HG03039 (cell line): ENCODE data around the gene CABLES2.

Experiments
- ATAC-seq: cut with Tn5 transposase; IDR thresholded peaks from one replicate; pipeline ENCODE4 v1.9.1; 2021; ENCODE audit warnings: mild to moderate bottlenecking, moderate library complexity; ENCODE audit not compliant: unreplicated experiment

Gene CABLES2

DNA sequence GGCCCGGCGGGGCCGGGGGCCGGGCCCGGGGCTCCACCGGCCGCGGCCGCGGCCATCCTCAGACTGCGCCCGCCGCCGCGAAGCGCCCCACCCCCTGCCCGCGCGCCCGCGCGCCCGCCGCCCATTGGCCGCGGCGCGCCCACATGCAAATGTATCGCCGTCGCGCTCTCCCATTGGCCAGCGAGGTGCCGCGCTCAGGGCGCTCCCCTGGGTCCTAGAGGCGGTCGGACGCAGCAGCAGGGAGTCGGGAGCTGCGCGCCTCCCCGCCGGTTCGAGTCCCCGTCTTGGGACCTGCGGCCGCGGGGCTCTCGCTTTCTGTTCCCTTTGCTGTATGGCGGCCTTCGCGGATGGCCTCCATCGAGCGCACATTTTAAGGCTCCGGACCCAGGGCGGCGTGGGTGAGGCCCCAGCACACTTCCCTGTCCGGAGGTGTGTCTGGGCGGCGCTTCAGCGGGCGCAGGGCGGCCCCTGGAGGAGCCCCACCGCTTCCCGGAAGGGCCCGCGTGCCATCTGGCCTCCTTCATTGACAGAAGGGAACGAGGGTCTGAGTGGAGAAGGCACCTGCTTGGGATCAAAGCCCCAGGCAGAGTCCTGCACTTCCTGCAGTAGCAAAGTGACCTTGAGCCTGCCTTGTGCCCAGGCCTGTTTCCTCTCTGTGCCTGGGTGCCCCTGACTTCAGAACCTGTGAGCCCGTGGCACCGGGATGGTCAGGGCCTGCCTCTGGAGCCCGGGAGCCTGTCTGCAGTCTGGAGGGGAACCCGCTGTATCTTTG is at the start of gene CABLES2:
Gene CABLES2, minus strand, starts transcription at position 65 of the 772 bp plus-strand sequence. Its CDS starts 9 bp downstream, at position 56.
- peak; percentile 80 for ATAC-seq

- ATAC-seq: no peak
These were observed 48.8 kb upstream of the CABLES2 start for GRCh38 chr20:62455929-62456328.

GRCh38 chr20:62454904-62455636 is 48.0 kb upstream of the CABLES2 start:
- ATAC-seq: no peak

GRCh38 chr20:62453186-62453808 is 46.2 kb upstream of the CABLES2 start:
- ATAC-seq: no peak

GRCh38 chr20:62452475-62453095 is 45.5 kb upstream of the CABLES2 start:
- ATAC-seq: no peak

DNA sequence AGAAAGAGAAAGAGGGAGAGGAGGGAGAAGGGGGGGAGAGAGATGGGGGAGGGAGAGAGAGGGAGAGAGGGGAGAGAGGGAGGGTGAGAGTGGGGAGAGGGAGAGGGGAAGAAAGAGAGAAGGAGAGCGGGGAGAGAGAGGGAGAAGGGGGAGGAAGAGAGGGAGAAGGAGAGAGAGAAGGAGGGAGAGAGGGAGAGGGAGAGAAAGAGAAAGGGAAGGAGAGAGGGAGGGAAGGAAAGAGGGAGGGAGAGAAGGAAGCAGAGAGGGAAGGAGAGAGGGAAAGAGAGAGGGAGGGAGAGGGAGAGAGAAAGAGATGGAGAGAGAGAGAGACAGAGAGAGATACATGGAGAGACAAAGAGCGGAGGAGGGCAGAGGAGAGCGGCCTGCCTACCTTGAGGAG is 44.9 kb upstream of the CABLES2 start:
- ATAC-seq: no peak

GRCh38 chr20:62451156-62451767 is 44.2 kb upstream of the CABLES2 start:
- no peak for ATAC-seq

- no peak for ATAC-seq
These were observed 43.0 kb upstream of the CABLES2 start for GRCh38 chr20:62449951-62450691.

DNA sequence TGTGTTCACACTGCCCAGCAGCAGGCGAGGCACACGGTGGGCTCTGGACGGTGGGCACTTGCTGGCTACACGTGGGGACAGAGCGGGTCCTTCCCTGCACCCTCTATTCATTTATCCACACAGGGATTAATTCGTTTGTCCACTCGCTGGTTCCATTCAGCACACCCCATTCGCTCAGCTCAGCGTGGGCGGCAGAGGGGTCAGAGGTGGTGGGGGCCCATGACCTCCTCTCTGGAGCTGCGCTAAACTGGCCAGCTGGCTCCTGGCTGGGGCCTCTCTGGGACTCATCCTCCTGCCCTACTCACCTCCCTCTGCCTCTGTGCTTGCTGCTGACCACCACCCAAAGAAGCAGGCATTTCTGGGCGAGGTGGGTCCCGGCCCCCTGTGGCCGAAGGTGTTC is 41.7 kb upstream of the CABLES2 start:
- ATAC-seq: no peak

DNA sequence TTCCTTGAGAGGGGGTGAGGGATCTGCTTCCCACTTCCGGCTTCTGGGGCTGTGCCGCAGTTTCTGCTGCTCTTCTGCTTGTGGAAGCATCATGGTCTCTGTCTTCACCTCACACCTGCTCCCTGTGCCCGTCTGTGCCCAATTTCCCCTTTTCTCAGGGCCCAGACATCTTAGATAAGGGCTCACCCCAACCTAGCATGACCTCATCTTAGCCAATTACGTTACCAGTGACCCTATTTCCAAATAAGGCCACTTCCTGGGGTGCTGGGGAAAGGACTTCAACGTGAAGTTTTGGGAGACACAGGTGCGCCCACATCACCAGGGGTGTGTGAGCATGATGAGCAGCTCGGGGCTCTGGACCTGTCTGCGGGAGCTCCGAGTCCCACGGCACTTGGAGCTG is 41.0 kb upstream of the CABLES2 start:
- no peak for ATAC-seq

DNA sequence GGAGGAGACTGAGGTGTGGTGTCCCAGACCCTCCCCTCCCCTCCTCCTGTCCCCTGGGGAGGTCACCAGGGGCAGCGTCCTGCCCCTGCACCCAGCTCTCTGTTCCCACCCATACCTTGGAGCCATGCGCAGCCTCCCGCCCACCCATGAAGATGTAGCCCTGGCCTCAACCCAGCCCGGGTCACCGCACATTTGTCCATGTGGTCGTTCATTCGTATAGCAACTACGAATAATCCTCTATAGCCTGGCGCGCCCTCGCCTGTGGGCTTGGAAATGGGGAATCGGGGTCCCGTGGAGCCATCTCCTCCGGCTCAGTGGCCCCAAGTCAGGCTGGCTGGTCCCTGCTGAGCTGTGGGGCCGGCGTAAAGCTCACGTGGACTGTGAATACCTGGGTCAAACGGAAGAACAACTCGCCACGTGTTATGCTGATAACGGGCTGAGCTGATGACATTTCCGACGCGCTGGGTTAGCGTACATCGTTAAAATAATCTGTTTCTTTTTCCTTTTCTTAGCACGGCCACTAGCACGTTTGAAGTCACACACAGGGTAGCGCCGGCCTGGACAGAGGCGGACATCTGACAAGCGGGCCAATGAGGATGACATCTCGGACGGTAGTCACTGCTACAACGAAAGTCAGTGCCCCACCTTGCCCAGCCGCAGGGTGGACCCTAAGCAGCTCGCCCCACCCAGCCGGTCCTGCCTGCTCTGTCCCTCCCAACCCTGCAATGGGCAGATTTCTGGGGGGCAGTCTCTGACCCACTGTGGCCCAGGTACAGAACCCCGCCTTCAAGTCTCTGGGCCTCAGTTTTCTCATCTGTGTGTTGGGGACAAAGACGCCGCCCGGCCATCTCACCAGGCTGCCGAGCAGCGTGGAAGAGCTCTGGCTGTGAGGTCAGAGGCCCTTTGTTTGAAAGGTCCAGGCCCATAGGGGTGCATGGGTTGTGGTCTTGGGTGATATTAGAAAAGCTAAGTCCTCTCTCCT is 40.1 kb upstream of the CABLES2 start:
- ATAC-seq: no peak

- no peak for ATAC-seq
These were observed 39.4 kb upstream of the CABLES2 start for GRCh38 chr20:62446481-62446880.

DNA sequence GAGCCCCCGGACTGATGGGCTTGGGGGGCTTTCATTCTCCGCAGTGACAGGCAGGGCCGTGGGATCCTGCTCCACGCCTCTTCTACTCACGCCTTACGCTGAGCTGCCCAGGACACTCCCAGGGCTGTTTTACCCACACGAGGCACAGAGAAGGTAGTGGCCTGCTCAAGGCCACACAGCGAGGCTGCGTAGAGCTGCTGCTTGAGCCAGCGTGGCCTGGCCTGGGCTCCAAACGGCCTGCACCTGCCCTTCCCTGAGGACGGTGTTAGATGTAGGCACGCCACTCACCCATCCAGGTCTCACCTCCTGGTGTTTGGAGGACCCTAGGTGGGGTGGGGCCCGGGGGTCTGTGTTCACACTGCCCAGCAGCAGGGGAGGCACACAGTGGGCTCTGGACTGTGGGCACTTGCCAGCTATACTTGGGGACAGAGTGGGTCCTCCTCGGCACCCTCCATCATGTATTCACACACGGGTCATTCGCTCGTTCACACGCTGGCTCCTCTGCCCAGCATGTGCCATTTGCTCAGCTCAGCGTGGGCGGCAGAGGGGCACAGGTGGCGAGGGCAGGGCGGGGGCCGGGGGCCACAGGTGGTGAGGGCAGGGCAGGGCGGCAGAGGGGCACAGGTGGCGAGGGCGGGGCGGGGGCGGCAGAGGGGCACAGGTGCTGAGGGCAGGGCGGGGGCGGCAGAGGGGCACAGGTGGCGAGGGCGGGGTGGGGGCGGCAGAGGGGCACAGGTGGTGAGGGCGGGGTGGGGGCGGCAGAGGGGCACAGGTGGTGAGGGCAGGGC is 38.7 kb upstream of the CABLES2 start:
- no peak for ATAC-seq

DNA sequence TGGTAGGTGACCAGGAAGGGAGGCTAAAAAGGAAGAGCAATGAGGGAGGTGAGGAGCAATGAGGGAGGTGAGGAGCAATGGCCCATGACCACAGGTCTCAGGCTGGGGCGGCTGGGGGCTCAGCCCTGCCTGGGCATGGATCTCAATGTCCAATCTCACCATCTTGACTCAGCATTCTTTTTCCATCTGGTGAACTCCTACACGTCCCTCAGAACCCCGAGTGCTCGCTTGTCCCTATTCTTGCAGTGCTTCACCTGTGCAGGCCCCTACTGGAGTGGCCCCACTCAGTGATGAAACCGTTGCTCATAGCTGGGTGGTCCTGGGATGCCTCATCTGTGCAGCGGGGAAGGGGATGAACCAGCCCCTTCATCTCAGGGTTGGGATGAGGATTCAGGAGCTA is 37.2 kb upstream of the CABLES2 start:
- no peak for ATAC-seq

DNA sequence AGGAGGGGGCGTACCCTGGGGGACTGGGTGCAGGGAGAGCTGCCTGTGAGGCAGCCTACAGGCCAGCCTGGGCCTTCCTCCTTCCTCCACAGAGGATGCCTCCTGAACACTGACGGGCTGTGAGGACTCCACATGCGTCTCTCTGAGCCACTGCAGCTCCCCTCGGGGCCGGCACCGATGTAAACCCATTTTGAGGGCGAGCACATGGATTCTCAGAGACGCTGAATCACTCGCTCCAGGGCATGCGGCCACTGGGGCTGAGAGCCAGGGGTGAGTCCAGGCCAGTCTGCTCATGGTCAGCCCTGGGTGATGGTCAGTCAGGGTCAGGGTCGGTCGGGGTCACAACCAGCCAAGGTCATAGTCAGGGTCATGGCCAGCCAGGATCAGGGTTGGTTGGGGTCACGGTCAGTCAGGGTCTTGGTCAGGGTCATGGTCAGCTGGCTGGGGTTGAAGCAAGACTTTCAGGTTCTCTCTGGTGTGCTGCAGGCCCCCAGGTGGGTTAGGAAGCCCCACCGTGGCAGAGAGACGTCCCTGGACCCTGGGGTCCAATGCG is 35.0 kb upstream of the CABLES2 start:
- no peak for ATAC-seq

GRCh38 chr20:62439218-62439617 is 32.1 kb upstream of the CABLES2 start:
- no peak for ATAC-seq

- ATAC-seq: no peak
These were observed 30.8 kb upstream of the CABLES2 start for GRCh38 chr20:62437927-62438326.

DNA sequence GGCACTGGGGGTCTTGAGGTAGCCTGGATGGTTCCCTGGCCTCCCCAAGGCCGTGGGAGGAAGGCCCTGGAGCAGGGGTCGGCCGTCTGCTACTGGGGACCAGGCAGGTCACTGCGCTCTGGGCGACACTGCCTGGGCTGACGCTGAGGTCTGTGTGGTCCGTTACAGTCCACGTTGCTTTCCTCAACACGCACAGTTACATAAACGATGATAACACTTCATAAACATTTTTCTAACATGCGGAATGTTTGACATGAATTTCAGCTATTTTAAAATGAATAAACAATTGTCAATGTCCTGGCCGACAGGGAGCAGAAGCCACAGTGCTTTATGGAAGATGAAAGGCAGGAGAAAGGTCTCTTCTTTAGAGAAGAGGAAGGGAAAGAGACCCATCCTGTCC is 30.4 kb upstream of the CABLES2 start:
- no peak for ATAC-seq
